ENCODE data around the gene COL1A1. TPM values are rescaled to one million over a fixed set of nuclear protein-coding genes. Genes with fewer than 3 reads are reported as not detected.

COL1A1 gene
- polyA plus RNA-seq, 5 donors = 464 to 1,084 (median 515) TPM

DNA sequence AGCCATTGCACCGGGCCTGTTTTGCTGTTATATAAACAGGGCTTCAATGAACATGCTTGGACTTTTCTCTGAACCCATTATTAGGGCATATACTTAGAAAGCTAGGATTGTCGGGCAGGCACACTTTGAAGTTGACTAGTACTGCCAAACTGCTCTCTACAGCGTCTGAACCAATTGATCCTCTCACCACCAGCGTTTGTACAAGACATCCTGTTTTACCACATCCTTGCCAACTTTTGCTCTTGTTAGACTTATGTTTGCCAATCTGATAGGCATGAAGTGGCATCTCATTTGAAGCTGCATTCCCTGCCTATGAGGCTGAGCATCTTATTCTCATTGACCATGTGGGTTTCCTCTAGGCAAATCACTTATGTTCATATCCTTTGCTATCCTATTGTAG is 43.5 kb downstream of the COL1A1 start:
- DNase-seq = no peak

DNA sequence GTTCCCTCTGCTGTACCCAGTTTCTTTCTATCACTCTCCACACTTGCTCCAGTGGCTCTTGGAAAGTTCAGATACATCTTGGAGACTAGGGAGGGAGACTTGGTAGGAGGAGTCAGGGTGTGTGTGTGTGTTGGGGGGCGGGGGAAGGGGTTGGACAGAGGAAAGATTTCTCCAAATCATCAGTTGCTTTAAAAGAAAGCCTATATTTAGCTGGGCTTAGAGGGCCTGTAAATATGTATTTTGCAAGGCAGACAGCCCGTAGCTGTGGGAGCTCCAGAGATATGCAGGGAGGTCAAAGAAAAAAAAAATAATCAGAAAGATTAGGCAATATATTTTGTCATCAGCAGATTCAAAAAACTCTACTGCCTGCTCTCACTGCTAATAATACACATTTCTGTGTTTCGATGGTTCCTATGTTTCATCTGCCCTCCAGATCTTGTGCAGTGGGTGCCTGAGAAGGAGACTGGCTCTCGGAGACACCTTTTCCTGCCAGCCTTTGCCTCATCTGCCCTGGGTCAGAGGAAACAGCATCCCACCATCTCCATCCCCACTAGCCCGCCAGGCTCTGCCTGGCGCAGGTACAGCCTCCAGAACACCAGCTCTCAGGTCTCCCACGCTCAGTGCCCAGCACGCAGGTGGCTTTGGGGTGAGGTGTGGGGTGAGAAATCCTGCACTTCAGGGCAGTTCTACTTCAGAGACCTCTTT is 46.2 kb downstream of the COL1A1 start:
- peak; percentile 69 to 81 for DNase-seq

DNA sequence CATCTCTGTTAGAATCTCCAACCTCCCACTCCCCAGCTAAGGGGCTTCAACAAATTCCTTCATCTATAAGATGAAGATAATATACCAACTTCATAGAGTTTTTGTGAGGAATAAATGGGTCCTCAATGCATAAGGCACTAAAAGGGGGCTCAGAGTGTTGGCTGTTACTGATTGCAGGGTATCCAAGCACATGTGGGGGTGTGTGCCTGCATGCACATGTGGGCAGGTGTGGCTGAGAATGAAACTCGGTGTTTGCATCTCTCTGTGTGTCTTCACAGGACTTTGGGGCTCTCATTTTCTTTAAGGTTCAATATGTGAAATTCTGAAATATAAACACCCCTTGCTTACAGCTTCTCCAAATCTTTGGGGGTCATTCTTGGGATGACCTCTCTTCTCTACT is 46.8 kb downstream of the COL1A1 start:
- no peak for DNase-seq

DNA sequence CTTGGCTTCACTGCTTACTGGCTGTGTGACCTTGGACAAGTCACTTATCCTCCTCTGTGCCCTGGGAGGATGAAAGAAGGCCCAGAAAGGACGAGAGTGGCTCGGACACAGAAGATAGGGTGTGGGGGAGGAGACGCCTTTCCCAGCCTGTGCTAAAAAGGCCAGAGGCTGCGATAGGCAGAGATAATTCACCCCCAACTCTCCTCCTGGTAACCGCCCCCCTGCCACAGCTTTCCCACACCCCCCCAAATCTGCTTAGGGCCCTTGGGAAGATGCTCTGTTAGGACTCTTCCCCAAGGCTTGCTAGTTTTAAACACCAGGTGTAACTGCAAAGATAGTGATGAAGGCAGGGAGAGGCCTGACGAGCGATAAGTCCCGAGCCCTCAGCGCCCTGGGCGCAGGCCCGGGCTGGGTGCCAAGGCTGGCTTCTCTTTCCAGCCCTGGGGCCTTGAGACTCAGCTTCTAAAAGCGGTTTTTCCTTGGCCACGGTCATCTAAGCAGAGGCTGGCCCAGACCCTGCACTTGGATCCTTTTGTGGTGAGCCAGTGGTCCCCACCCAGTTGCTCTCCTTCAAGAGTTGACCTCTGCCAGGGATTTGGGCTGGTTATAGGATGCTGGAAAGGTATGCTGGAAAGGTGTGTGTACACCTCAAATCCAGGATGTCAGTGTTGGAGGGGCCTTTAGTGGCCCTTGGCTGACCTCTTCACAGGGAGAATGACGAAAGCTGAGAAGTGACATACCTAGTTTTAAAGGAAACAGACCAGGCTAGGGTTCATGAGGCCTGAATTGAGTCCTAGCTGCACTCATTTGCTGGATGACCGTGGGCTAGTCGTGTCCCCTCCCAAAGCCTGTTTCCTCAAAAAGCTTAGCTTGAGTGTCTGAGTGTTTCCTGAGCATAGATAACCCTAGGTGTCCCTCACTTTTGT is 47.5 kb downstream of the COL1A1 start:
- no peak for DNase-seq

DNA sequence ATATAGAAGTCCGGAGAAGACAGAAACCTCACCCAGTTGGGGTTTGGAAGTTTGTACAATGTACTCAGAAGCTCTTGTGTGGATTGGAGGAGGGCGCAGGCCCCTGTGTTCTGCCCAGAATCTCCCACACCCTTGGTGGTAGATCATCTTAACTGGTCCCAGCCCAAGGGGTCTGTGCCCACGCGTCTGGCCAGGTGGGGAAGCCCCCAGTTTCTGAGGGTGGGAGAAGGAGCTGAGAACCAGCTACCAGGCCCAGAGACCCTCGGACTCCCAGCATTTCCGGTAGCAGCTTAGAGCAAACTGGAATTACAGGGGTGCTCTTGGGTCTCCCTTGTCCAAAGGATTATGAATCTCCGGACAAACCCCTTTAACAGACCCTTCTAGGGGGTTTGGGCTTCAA is 48.7 kb downstream of the COL1A1 start:
- no peak for DNase-seq

DNA sequence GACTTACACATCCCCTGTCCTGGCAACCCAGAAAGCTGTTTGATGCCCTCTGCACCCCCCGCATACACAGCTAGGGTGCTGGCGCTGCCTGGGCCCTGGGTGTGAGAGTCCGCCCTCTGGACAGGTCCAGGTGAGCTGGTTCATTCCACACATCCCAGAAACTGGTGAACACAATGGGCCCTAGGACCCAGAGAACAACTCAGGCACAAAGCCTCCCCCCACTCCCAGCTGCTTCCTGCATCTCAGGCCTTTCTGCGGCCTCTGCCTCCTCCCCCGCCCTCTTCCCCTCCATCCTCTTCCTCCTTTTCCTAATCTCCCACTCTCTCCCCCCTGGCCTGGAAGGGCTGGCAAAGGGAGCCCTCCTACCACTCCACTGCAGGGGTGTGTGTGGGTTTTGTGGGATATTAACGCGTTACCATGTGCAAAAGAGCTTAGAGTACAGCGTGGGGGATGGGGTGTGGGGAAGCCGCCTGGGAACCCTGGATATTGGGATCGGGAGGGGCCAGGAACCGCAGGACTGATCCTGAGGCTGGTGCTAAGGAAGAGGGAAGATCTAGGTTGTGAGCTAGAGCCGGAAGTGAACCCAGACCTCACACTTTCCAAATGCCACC is 49.4 kb downstream of the COL1A1 start:
- DNase-seq = peak; percentile 87 to 90

DNA sequence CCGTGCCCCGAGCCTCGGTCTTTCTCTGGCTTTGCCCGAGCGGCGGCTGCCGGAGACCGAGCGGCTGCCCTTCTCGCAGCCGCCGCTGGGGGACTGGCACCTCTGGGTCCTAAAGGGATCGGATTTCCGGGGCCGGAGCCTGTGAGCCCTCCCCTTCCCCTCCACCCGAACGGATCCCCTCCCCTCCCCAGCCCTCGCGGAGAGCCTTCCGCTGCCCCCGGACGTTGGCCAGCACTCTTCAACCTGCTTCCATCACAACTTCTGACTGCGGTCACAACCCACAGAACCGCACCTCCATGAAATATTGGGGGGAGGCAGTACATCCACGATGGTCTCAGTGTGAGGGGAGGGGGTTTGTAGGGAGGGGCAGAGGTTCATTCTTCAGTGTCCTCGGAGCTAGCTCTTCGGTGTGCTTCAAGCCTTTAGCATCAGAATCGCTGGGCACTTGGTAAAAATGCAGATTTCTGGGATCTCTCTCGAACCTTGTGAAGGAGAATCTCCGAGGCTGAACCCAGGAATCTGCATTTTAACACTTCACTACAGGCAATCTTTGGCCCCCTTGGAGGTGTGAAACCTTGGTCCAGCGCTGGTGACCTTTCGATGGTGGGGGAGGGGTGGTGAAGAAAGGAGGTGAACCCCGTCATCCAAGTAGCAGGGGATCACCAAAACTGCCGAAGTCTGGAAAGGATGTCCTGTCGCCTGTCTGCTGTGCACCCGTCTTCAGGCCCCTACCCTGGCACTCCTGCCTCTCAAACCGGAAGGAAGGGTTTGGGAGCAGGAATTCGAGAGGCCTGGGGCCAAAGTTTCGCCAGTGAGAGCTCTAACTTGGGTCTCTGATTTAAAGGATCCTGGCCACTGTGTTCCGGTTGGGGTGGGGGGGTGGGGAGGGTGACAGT is 50.1 kb downstream of the COL1A1 start:
- DNase-seq = peak; percentile 89 to 91

DNA sequence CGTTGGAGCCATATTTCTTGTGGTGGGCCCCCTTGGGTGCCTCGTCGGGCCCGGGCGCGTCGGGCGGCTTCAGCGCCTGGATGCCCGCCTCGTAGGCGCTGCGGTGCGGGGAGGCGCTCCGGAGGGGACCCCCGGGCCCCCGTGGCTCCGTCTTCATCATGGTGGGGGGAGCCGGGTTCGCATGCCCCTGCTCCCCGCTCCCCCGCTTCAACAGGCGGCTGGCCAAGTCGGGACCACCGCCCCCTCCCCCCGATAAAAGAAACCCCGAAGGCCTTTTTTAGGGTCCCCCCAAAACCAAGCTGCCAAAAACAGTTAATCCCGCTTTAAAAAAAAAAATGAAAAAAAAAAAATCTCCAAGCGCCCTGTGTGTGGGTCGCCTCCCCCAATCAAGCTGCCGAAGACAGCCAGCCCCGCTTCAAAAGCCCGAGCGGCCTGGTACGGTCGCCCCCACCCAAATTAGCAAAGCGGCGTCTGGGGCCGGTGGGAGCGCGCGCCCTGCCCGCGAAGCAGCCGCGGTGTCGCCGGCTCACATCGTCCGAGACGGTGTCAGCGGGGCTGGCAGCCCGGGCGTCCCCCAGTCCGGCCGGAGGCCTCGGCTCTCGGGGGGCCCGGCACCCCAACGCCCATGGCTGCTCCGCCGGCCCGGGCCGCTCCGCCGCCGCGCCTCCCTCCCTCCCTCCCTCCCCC is 50.9 kb downstream of the COL1A1 start, which contains the start of gene PPP1R9B:
TSS of gene PPP1R9B (minus strand) at position 324 of the 687 bp plus-strand sequence. CDS start at position 160, 164 bp downstream.
- DNase-seq = no peak

DNA sequence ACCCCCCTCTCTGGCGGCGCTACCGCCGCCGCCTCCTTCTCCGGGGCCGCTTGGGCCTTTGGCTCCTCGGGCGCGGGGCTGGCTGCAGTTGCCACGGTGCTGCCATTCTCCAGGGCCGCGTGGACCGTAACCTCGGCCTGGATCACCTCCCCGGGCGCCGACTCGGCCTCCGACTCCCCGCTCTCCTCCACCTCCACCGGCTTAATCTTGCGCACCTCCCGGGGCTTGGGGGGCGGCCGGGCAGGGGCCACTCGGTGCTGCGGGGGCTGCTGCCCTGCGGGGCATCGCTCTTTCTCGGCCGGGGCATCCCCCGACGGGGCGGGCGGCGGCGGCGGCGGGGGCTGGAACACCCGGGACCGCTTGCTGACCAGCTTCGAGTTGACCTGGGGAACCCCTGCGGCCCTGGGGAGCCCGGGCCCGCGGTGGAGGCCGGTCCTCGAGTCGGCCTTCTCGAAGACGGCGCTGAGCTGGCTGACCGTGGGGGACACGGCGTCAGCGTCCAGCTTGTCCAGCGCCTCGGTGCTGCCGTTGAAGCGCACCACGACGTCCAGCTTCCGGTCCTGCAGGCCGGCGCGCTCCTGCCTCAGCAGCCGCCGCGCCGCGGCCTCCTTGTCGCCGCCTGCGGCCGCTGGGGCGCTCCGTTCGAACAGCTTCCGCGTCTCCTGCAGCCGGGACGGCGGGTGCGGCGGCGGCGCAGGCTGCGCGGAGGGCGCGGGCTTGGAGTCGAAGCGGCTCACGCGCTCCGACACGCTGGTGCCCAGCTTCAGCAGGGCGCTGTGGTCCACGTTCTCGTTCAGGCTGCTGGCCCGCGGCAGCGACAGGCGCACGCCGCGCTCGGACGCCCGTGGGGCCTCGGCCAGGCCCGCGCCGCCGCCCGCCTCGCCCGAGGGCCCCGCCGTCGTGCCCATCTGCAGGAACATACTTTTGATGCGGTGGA is 51.7 kb downstream of the COL1A1 start:
- DNase-seq = peak in 1 of 2 donors; percentile 46

DNA sequence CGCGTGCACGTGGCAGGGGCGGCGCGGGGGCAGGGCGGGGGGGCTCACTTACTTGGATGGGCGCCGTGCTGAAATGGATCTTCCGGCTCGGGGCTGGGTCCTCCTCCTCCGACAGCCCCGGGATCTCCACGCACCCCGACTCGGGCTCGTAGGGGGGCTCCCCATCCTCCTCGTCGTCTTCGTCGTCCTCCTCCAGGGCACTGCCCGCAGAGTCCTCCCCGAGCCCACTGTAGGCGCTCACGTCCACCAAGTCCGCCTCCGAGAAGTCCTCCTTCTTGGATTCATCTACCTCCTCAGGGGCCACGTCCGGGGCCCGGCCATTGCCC is 52.4 kb downstream of the COL1A1 start:
- DNase-seq = no peak

DNA sequence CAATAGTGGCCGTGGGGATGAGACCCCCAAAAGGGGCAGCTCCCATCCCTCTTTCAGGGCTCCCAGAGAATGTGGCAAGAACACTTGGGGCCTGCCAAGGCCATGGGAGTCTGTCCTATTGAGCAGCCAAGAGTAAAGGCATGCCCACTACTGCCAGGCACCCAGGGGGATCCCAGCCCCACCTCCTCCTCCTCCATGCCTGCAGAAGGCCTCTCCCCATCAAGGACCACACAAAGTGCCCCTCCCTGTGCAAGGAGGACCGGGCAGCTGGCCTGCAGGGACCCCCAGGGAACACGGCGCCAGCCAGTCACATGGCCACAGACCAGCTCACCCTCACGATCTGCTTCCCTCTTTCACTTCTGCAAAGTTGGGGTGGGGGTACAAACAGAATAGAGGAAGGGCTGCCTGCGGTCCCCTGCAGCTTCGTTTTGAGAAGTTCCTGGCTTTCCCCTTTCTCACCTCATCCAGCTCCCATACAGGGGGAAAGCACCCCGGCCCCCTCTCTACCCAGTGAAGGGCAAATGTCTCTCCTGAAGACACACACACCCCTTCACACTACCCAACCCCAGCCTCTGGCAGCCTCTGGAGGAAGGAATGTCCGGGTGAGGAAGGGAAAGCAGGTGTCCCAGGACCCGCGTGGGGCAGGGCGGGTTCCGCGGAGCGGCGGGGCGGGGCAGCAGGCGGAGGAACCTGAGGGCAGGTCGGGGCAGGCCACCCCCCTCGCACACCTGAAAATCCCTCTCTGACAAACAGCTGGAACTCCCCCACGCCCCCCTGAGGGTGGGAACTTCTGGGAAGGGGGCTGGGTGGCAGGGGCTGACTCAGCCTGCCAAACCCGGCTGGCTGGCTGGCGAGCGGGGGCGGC is 53.0 kb downstream of the COL1A1 start:
- DNase-seq = no peak

DNA sequence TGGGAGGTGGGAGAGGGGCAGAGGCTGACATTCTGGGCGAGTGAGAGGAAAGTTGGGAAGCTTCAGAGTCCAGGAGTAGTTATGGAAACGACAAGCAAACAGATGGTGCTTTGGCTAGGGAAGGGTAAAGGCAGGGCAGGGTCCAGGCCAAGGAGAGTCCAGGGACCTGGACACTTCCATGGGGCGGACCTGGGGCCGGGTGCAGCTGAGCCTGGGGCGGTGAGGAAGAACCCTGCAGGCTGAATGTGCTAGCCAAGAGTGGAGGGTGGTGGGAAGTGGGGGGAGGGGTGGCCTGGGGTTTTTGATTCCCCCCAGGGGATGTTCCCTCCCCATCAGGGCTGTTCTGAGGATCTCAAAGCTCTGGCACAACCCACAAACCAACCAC is 53.6 kb downstream of the COL1A1 start:
- DNase-seq = peak in 1 of 2 donors; percentile 46

DNA sequence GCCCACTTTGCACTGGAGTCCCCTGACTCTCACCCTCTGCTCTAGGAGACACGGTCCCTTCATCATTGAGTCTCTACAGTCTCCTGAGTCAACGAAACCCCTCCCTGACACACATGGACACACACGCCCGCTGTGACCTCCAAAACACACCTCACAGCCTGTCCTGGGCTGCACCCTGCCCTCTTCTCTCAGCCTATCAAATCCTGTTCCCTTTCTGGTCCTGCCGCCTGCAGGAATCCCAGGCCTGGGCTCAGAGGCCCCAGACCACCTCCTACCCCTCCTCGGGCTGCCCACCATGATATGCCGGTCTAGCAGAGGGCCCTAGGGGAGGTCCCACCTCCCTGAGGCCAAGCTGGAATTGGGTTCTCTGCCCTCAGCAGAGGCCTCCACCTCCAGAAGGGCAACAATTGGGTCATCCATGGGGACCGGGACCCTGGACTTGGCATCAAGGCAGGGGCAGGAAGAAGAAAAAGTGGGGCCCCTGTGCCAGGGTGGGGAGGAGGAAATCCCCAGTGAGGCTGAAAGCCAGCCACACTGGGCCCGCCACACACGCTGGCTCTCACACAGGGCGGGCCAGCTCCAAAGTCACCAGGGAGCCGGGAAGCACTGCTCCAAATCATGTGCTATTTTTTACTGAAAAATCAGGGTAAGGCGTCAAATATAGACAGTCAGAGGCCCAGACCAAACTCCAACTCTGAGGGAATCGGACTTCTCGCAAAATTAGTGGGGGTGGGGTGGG is 54.3 kb downstream of the COL1A1 start:
- DNase-seq = no peak

DNA sequence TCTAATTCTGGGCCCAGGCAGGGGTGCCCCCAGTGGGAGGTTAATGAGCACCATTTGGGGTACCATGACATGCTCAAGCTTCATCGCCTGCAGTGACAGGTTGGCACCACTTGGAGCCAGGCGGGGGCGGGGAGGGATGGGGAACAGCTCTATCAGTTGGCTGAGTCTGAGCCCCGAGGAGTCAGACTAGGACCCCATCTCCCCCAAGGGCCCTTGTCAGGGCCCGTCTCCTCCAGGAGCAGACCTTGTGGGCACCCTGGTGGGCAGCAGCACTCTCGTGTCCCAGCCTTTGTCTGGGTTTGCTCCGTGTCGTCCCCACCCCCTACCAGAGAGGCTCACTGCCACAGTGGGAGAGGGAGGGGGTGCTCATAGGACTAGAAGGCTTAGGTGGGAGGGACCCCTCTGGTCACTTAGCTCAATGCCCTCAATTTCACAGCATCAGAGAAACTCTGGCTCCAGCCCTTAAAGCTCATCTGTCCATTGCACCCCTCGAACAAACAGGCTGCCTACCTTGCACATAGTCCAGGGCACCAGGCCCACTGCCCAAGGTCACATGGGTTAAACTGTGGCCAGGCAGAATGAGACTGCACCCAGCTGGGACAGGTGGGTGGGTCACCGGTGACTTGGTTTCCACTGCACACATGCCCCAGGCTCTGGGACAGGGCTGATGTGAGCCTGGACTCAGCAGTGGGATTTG is 55.1 kb downstream of the COL1A1 start:
- DNase-seq = no peak

DNA sequence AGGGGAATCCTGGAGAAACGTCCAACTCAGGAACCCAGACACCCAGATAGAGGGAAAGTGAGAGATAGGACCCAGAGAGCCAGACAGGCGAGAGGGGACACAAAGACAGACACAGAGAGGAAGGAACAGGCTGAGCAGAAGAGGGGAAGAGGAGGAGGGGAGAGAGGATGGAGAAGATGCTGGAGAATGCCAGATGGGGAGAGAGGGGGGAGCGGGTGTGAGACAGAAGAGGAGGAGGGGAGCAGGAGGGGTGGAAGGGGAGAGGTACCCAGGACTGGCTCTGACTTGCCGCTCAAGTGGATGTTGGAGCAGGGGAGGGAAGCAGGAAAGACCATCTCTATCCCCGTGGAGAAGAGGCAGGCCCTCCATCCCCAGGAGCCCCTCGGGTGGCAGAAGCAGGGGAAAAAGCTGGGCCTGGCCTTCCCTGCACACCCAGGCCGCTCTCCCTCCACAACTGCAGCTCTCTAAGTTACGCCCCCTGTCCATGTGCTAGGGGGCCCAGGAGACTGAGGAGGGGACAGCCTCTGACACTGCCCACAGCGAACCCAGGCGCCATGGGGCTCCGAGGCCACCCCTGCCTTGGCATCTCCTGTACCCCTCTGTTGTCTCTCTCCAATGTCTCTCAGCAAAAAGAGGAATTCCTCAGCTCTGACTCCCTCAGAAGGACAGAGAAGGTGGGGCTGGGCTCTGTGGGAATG is 55.8 kb downstream of the COL1A1 start:
- DNase-seq = no peak

DNA sequence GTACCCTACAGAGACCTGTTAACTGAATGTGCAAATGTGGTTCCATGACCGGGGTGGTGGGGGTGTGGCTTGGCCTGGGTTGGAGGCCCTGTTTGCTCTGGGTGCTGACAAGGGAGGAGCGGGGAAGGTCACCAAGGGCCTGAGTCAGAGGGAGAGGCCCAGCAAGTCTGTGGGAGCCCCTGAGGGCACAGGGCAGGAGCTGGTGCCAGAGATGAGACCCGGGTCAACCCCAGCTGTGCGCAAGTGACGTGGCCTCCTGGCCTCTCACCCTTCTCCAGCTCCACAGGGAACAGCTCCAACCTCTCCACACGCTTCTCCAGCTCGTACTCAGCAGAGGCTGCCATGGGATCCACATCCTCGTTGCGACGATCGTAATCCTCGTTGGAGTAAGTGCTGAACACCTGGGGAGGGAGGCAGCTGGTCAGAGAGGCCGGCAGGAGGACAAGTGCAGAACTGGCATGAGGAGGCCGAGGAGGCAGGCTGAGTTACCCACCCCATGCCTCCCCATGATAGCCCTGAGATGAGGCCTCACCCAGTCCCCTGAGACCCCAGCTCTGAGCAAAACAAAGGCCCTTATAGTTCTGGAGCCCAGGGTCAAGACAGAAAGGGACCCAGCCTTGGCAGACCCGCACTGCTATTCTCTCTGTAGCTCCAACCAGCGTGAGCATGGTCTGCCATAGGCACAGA is 56.4 kb downstream of the COL1A1 start:
- DNase-seq = no peak
